GDM1 (cell line): ENCODE data around the gene FGFRL1.

ENCODE experiments used
- DNase-seq: peaks from one replicate; lab custom pipeline; 2025; lab: John Stamatoyannopoulos, UW

The FGFRL1 gene

DNA sequence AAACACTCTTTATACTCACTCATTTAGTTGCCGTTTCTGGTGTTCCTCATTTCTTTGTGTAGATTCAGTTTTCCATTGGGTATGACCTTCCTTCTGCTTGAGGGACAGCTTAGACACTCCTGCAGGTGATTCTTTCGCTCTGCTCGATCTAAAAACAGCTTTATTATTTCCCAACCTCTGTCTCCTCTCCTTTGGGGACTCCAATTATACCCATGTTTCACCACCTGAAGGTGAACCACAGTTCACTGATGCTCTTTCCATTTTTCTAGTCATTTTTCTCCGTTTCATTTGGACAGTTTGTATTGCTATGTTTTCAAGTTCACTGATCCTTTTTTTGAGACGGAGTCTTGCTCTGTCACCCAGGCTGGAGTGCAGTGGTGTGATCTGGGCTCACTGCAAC is 4.6 kb upstream of the FGFRL1 start:
- DNase-seq: no peak

DNA sequence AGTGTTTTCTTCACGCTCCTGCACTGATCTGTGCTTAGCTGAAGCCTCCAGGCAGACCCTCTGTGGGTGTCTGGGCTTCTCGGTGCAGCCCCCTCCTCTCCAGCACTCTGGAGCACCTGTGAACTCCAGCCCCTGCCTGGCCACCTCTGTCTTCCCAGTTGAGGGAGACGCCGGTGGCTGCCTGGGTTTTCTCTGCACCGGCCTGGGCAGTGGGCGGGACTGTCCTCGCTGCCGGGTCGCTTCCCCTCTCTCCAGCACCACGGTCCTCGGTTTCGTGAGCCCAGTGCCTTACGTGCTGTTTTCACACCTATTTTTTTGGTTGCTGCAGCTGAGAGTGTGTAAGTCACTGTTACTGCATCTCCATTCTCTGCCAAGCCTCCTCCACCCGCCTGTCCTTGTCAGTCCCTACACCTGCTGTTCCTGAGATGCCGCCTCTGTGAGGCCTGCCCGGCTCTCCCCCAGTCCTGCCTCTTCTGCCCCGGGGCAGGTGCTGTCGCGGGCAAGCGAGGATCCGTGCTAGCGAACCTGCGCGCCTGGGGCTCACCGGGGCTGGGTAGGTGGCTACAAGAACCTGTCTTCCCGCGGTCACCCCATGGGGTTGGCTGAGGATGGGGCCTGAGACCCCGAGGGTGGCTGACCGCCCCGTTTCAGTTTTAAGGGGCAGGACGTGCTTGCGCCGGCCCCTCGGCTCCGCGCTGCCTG is 2.4 kb upstream of the FGFRL1 start:
- DNase-seq: no peak

DNA sequence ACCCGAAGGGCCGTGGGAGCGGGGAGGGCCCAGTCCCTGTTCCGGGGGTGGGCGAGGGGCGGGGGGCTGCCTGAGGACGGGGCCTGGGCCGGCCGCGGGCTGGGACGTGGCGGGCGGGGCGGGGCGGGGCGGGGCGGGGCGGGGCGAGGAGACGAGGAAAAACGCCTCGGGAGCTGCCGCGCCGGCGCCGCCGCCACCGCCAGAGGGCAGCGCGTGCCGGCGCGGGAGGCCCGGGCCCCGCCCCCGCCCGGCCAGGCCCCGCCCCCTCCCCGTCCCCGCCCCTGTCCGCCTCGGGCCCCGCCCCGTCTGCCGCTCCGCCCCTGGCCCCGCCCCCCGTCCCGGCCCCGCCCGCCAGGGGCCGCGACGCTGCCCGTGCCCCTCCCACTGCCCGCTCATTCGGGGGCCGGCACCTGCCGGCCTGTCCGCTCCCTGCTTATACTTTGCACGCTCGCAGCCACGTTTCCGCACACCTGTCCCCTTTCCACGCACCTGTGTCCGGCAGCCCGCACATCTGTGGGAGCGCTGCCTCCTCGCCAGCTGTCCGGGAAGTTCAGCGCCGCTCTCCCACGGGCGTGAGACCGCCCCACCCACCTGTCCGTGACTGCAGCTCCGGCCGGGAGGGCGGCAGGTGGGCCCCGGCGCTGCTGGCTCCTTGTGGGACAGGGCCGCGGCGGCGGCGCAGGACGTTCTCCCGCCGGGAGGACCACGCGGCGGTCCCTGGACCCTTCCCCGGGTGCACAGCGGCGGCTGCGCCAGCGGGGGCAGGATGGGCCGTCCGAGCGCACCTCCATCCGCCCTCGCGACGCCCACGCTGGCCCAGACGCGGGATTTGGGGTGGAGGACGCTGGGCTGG is 1.7 kb upstream of the FGFRL1 start:
- peak; percentile 39 for DNase-seq

DNA sequence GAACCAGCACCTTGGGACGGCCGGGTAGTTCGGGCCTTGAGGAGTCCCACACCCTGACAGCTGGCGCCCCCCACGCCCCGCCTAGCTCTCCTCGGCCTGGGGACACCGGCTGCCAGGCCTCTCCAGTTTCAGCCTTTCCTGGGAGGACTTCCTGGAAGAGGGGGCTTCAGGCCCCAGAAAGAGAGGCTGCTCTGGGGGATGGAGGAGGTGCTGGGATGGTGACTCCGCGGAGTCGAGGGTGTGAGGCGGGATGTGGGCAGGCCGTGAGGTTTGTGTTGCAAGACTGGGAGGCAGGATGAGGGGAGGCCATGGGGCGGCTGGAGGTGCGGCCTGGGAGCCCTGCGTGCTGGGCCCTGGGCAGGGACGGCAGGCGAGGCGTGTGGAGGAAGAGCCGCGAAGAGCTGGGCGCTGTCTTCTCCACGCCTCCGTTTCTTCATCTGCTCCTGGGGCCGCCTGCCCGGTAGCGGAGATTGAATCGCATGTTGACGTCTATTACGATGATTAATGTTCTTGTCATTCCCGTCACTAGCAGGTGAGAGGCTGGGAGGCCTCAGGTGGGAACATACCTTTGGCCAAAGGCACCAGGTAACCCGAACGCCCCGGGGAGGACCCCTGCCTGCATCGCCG is 918 bp upstream of the FGFRL1 start:
- peak; percentile 16 for DNase-seq

DNA sequence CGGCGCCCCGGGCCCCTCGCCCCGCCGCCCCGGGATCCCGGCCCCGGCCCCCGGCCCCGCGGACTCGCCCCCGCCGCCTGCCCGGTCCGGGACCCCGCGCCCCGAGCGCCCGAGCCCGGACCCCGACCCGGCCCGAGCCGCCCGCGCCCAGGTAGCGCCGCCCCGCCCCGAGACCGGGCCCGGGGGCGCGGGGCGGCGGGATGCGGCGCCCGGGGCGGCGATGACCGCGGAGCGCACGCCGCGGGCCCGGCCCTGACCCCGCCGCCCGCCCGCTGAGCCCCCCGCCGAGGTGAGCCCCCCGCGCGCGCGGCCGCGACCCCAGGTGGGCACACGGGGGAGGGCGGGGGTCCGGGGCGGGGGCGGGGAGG is 224 bp downstream of the FGFRL1 start:
- no peak for DNase-seq

DNA sequence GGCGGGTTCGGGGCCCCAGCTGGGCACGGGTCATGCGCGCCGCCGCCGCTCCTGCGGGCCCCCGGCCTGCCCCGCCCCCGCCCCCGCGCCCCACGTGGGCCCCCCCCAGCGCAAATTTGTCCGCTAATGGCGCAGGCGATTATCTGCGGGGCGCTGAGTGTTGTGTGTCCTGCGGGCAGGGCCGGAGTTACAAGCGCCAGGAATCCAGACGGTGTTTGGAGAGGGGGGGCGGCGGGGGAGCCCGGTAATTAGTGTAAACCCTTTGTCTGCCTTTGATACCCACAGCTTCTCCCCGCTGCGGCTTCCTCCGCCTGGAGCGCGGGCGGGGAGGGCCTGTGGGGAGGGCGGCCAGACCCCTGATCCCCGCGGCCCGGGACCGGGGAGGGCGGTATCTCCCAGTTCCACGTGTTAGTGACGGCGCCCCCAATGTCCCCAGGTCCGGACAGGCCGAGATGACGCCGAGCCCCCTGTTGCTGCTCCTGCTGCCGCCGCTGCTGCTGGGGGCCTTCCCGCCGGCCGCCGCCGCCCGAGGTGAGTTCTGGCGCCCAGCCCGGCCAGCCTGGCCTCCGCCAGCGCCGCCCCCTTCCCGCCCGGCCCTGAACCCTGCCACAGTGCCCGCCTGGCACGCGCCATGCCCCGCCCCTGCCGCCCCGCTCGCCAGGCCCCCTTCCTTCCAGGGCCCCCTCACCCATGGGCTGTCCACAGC is 761 bp downstream of the FGFRL1 start:
- DNase-seq: no peak

DNA sequence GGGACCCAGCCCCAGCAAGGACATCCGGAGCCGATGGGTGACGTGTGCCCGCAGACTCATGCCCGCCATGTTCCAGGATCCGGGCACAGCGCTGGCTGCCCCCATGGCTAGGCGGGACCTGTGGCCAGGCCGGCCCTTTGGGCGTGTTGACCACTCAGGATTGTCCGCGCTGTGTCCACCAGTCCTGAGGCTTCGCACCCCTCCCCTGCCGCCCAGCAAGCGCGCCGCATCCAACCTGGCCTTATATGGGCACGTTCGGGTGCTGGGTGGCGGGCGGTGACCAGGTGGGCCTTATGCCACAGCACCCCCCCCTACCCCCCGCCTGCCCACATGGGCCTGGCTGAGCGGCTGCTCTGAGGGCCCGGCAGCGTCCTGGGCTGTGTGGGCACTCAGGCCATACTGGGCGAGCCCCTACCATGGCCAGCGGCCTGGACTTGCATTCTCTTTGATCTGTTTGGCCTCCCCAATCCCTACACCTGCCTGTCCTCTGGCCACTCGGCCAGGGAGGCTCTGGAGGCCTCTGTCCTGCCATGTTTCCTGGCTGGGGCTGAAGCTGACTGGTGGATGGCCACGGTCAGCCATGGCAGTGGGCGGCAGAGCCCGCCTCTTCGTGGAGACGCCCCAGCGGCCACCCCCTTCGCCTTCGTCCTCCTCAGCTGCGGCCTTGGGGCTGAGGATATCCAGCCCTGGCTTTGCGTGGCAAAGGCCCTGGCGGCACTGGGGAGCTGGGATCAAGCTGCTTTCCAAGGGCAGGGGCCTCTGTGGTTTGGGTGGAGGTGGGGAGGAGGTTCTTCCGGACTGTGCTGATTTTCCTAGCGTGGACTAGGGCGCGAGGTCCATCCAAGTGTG is 2.0 kb downstream of the FGFRL1 start:
- no peak for DNase-seq

DNA sequence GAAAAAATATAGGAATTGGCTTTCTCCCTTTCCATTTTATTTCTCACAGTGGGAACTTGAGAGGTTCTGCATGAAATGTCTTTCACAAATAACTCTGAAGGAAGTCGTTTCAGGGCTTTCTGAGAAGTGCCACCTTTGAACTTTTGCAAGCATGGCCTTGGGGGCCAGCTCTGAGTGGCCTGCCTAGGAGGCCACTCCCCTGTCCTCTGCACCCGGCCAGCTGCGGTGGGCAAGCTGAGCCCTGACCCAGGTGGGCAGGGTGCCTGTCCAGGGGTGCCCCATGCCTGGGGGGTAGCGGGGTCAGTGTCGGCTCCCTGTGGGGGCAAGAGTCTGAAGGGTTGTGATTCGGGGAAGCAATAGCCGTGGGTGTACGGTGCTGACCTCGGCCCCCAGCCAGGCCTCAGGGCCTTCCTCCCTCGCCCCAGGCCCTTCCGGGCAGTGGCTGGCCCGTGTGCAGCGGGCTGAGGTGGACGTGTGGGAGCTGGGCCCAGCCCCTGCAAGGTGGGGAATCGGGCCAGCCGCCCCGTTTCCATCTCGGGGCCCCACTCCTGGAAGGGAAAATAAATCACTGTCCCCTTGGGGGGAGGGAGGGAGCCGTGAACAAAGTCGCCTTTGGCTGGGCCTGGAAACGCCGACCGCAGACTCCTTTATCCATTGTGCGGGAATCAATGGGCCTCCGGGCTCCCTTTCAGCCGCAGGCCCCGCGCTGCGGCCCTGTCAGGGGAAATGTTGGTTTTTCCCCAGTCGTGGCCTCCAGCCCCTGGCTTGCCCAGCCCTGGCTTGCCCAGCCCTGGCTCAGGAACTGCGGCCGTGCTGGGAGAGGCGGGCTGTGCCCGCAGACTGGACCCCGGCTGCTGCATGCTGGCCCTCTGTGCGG is 3.1 kb downstream of the FGFRL1 start:
- DNase-seq: no peak

DNA sequence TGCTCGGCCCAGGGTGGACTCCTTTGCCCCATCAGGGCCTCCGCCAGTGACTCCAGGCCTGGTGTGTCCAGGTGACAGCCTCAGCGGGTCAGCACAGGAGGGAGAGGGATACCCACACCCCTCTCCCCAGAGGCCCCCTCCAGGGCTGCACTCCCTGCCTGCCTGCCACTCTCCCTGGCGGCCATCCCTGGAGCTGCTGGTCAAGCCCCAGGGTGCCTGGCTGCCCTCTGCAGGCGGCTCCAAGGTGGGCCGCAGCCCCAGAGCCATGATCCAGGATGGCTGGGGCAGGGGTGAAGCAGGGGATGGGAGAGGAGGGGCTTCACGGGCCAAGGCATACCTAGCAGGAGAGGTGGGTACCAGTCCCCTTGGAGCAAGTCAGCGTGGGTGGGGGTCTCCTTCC is 3.8 kb downstream of the FGFRL1 start:
- no peak for DNase-seq

DNA sequence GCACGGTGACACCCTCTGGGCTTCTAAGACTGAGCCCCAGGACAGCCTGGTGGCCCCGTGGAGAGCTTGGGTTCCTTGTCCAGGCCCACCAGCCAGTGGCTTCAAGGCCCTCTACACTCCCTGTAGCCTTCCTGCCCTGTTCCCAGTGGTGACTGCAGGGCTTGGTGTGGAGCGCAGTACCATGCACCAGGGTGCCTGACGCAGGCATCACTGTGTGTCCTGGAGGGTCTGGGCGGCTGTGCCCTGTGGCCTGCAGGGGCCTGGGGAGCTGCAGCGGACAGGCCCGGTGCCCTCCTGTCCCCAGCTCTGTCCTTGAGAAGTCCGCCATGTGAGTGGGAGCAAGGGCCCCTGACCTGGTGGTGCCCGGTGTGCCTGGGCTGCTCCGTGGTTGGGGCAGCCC is 4.3 kb downstream of the FGFRL1 start:
- DNase-seq: no peak

DNA sequence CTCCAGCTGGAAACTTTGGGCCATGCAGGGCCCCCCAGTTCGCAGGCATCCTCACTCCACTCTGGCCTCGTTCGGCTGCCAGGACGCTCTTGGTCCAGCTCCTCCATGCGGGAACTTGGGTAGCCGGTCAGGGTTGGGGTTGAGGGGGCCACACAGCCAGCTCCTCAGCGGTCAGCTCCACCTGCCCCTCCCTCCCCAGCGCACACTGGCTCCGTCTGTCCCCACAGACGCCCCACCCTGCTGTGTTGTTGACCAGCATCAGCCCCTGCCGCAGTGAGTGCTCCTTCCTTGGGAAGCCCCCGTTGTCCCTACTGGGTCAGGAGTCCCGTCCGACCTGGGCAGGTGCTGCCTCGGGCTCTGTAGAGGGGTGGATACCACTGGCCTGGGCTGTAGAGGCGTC is 5.8 kb downstream of the FGFRL1 start:
- no peak for DNase-seq

DNA sequence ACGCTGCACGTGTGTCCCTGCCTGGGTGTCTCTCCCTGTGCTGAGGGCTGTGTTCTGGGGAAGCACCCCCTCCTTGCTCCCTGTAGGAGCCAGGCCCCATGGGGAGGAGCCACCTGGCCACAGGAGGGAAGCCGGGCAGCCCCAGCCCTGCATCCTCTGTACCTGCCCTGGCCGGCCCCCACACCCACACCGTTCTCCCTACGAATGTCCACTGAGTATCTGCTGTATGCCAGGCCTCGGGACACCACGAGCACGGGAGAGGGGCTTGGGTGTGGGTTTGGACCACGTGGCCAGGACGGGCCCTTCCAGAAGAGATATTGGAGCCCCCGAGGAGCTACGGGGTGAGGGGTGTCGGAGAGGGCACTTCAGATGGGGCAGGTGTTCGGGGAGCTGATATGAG is 6.3 kb downstream of the FGFRL1 start:
- no peak for DNase-seq

DNA sequence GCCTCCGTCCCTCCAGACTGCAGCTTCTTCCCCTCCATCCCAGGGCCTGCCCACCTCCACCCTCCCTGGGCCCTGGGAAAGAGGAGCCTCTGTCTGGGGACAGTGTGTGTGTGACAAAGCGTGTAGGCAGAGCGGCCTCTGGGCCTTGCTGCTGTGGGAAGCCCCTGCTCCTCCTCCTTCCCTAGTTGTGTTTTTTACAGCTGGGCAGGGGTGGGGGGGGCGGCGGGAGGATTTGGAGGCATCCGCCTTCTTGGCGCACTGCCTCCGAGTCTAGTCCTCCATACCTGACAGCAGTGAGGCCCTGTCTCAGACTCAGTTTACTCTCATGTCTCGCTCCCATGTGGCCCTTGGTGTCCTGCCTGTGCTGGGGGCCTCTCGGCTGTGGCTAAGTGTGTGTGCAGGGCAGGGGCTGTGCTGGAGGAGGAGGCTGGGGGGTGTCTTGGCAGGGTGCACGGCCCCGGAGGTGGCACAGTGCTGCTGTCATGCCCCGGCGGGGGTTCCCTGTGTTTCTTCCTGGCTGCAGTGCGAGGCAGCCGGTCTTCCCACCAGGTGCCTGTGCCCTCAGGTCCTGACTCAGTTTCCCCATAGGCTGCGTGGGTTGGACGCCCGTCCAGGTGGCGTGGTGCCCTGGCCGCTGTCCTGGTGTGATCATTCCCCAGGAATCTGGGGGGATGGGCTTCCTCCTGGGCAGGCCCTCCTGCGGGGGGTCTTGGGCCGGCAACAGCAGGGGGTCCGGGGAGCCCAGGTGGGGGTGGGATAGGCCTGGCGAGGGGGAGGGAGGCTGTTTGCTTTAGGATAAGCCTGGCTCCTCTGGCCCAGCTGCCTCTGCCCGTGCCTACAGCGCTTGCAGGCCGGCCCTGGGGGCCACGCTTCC is 7.0 kb downstream of the FGFRL1 start:
- no peak for DNase-seq

DNA sequence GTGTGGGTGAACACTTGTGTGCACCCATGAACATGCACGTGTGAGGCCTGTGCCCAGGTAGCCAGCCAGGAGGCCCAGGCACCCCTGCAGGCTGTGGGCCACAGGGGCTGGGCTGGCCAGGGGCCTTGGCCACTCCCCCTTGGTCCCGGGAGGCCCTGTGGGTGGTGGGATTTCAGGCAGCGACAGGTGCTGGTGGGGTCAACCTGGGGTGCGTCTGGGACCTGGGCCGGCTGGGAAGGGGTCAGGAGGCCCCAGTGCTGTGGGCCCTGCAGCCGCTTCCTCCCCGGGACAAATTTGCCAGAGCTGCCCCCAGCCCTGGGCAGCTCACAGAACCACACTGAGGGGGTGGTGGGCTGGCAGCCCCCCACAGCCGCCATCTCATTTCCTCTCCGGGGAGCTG is 7.9 kb downstream of the FGFRL1 start:
- no peak for DNase-seq

DNA sequence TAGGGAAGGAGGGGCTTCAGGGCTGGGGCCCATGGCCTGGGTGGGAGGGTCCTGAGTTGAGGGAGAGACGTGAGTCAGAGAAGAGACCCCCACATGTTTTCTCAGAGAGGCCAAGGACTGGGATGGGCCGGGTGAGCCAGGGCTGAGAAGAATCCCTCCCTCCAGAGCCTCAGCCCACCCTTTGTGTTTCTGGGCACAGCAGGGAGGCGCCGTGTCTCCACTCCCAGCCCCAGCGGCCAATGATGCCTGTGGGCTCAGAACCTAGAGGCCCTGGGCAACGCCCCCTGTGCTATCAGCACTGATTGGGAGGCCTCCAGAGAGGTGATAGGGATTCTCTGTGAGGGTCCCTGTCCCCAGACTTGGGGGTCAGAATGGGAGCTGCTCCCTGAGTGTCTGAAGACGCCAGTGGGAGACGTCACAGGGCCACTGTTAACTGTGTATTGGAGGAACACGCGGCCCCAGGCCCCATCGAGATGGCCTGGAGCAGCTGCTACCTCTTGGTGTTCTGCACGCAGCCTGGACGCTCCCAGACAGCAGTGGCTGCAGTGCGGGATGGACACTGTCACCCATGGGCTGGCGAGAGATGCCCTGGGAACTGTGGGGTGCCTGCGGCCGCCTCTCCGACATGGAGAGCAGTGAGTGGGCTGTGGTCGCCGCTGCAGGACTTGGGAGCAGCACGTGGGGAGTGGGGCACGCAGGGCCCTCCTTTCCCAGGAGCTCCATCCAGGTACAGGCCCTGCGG is 8.5 kb downstream of the FGFRL1 start:
- DNase-seq: no peak

DNA sequence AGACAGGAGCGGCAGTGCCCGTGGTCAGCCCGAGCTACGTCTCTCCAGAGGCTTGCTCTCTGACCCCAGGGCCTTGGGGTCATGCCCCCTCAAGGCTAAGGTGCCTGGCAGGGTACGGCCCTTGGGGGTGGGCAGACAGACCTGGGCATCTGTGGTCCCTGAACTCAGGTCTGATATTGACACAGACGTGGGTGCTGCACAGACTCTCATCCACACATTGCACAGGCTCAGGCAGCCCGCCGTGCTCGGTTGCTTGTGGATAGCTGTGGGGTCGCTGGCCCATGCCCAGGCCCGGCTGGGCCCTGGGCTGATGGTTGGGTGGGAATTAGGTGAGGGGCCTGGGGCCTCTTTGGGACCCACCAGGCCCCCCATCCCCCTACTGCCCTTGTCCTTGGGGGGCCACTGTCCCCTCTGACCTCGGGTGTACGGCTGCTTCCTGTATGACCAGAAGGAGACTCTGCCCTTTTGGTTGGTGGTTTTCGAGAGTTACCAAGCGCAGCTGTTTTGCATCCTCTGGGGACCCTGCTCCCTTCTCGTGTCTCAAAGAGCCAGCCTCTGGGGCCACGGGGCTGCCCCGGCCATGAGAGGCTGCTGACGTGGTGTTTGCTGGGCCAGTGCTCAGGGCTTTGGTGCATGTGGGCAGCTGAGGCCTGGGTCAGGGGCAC is 10.1 kb downstream of the FGFRL1 start:
- no peak for DNase-seq

DNA sequence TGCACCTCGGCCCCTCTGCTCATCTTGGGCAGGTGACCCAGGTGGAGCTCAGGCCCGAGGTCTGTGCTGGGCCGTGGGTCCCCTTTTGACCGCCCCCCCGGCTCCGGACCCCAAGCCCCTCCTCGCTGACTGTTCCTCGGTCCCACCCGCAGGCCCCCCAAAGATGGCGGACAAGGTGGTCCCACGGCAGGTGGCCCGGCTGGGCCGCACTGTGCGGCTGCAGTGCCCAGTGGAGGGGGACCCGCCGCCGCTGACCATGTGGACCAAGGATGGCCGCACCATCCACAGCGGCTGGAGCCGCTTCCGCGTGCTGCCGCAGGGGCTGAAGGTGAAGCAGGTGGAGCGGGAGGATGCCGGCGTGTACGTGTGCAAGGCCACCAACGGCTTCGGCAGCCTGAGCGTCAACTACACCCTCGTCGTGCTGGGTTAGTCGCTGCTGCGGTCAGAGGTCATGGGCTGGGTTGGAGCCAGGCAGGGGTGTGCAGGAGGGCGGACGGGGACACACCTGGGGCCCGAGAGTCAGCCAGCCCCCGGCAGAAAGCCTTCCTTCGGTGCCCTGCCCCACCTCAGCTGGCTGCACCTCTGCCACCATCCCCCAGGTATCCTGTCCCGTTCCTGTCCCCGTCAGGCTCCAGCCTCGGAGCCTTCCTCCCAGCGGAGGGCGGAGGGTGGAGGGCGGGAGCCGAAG is 10.8 kb downstream of the FGFRL1 start:
- no peak for DNase-seq

DNA sequence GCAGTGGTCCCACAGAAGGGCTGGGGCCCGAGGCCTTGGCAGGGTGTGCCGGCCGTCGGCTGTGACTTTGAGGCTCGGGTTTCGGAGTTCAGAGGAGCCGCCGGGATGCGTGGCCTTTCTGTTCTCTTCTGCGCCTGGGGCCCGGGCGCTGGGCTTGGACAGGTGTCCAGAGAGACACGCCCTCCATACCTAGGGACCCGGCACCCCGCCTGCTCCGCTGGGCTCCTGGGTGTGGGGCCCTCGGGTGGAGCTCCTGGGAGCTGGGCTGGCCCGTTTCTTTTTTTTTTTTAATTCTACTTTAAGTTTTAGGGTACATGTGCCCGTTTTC is 11.3 kb downstream of the FGFRL1 start:
- DNase-seq: no peak
